Measurements from ENCODE around the gene CHCHD5.

CHCHD5 gene

GRCh38 chr2:112542984-112543661 lies 41.3 kb upstream of the CHCHD5 start:
- Histone ChIP-seq H3K79me2 (ENCODE audit: control insufficient read depth, low read length) (peaks cover 69% of the 10 kb centered on the region), H3K27me3 (ENCODE audit: control insufficient read depth, low read length) (no peaks in the 10 kb centered on the region), H4K20me1 (ENCODE audit: control insufficient read depth, insufficient read depth, low read depth, low read length) (peaks cover 13% of the 10 kb centered on the region; the same call in 1 of the 2 replicates), H3K9me3 (ENCODE audit: control insufficient read depth, insufficient read depth, low read length) (no peaks in the 10 kb centered on the region), H3K4me2 (ENCODE audit: low read length) (peak overlapping the region; percentile 85), H3K36me3 (ENCODE audit: control insufficient read depth, low read length) (peaks cover 50% of the 10 kb centered on the region), H3F3A (ENCODE audit: control insufficient read depth, insufficient read depth) (peaks cover 12% of the 10 kb centered on the region), H3K4me1 (ENCODE audit: control insufficient read depth, low read length) (peaks cover 26% of the 10 kb centered on the region), H3K9me2 (replicated peaks; ENCODE audit: control insufficient read depth, low read length) (no peaks in the 10 kb centered on the region), H3K4me3 (ENCODE audit: low read length) (peak overlapping the region; percentile 97), H3K27ac (ENCODE audit: low read depth, low read length) (peak overlapping the region; percentile 77)
- TF ChIP-seq EZH2phosphoT487 (IDR thresholded peaks at IDR 0.05; ENCODE audit: borderline replicate concordance, low read length): no peak
- peak; percentile 30 for TF ChIP-seq CTCF (IDR thresholded peaks at IDR 0.05; ENCODE audit: low read depth, low read length, poor library complexity, severe bottlenecking)

- Histone ChIP-seq H4K20me1 (ENCODE audit: control insufficient read depth, insufficient read depth, low read depth, low read length) (peaks cover 13% of the 10 kb centered on the region; the same call in 1 of the 2 replicates), H3K27me3 (ENCODE audit: control insufficient read depth, low read length) (no peaks in the 10 kb centered on the region), H3K36me3 (ENCODE audit: control insufficient read depth, low read length) (peaks cover 92% of the 10 kb centered on the region), H3K9me3 (ENCODE audit: control insufficient read depth, insufficient read depth, low read length) (no peaks in the 10 kb centered on the region), H3K4me2 (ENCODE audit: low read length) (no peak overlapping the region), H3K9me2 (replicated peaks; ENCODE audit: control insufficient read depth, low read length) (no peaks in the 10 kb centered on the region), H3K79me2 (ENCODE audit: control insufficient read depth, low read length) (peaks cover 89% of the 10 kb centered on the region), H3K27ac (ENCODE audit: low read depth, low read length) (no peak overlapping the region), H3K4me1 (ENCODE audit: control insufficient read depth, low read length) (peaks cover 15% of the 10 kb centered on the region), H3K4me3 (ENCODE audit: low read length) (no peak overlapping the region), H3F3A (ENCODE audit: control insufficient read depth, insufficient read depth) (peaks cover 3% of the 10 kb centered on the region)
- no peak for TF ChIP-seq EZH2phosphoT487 (IDR thresholded peaks at IDR 0.05; ENCODE audit: borderline replicate concordance, low read length)
- TF ChIP-seq CTCF (IDR thresholded peaks at IDR 0.05; ENCODE audit: low read depth, low read length, poor library complexity, severe bottlenecking): no peak
Measured at GRCh38 chr2:112547333-112547732, 37.1 kb upstream of the CHCHD5 start.

- no peak overlapping the region for H3K4me3 ChIP-seq (ENCODE audit: low read length)
- TF ChIP-seq CTCF (IDR thresholded peaks at IDR 0.05; ENCODE audit: low read depth, low read length, poor library complexity, severe bottlenecking): no peak
- TF ChIP-seq EZH2phosphoT487 (IDR thresholded peaks at IDR 0.05; ENCODE audit: borderline replicate concordance, low read length): no peak
- peaks cover 9% of the 10 kb centered on the region; the same call in 1 of the 2 replicates for H4K20me1 ChIP-seq (ENCODE audit: control insufficient read depth, insufficient read depth, low read depth, low read length)
- H3K4me1 ChIP-seq (ENCODE audit: control insufficient read depth, low read length): peaks cover 11% of the 10 kb centered on the region
- no peak overlapping the region for H3K4me2 ChIP-seq (ENCODE audit: low read length)
- peaks cover 72% of the 10 kb centered on the region for H3K79me2 ChIP-seq (ENCODE audit: control insufficient read depth, low read length)
- H3K27me3 ChIP-seq (ENCODE audit: control insufficient read depth, low read length): no peaks in the 10 kb centered on the region
- peaks cover 3% of the 10 kb centered on the region for H3F3A ChIP-seq (ENCODE audit: control insufficient read depth, insufficient read depth)
- H3K36me3 ChIP-seq (ENCODE audit: control insufficient read depth, low read length): peaks cover 92% of the 10 kb centered on the region
- no peaks in the 10 kb centered on the region for H3K9me2 ChIP-seq (replicated peaks; ENCODE audit: control insufficient read depth, low read length)
- no peak overlapping the region for H3K27ac ChIP-seq (ENCODE audit: low read depth, low read length)
- no peaks in the 10 kb centered on the region for H3K9me3 ChIP-seq (ENCODE audit: control insufficient read depth, insufficient read depth, low read length)
Measured at GRCh38 chr2:112548980-112549379, 35.4 kb upstream of the CHCHD5 start.

Measured in DOHH2 (cell line).